HG02973 (cell line): Measurements from ENCODE around the gene MINDY4B.

ENCODE experiments used
- ATAC-seq: cut with Tn5 transposase; IDR thresholded peaks from one replicate; pipeline ENCODE4 v1.9.1; 2021; ENCODE audit warnings: moderate library complexity; ENCODE audit not compliant: unreplicated experiment

MINDY4B gene

GRCh38 chr3:150848864-150849263, 56.4 kb downstream of the MINDY4B start:
- ATAC-seq = no peak

GRCh38 chr3:150847433-150847832, 57.8 kb downstream of the MINDY4B start:
- ATAC-seq = no peak

DNA sequence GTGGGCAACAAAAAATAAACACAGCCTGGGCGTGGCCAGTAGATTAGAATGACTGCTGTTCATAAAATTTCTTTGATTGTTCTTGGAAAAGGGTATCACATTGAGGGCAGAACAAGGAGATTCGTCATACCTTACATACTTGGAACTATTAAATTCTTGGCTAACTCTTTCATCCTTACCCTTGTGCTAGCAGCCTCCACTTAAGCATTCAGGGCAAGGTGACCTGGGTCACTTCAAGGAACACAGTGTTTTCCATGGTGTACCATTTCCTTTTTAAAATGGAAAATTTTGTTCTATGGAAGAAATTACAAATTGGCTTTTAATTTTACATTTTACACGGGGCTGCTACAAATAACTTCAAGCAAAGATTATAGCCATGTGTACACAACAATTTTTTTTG, 60.8 kb downstream of the MINDY4B start:
- ATAC-seq = no peak

DNA sequence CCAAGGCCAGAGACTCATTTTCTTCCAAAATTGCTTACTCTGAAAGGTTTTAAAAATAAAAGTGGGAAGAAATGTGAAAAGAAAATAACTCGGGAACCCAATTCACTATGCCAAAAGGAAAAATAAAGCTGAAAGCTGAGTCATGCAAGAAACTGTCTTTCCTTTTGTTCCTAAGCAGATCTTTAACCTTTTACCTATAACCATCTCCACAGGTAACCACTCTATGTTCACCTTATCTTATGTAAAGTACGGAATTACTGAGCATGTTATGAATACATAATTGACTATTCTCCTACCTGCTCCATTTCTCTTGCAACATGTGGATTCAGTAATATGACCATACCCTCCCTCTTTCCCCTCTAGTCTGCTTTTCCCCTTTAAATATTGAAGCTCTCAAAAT, 62.0 kb downstream of the MINDY4B start:
- ATAC-seq = no peak

DNA sequence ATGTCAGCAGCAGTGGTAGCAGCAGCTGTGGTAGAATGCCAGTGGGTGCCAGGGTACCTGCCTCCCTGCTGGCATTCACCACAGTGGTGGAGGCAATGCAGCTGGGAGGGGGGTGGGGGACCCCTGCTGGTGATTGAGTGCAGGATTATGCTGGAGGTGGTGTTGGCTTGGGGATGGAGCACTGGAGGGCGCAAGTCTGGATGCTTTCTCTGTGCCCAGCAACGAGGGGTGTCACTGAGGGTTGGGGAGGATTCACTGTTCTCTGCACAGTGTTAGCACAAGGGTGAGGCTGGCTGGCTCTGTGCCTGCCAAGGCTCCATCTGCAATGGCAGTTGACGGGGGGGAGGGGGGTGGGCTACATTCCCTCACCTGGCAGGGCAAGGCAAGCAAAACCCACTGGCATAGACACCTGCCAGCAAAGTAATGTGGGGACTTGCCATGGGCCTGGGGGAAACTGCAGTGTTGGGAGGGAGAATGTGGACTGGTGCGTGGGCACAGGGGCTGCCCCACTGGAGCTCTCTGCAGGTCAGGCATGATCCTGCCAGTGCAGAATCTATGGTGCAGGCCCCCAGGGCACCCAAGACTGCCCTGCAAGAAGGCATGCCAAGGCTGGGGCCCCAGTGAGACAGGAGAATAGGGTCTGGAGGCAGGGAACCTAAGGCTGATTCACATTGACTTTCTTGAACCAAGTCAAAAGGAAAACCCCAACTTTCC, 64.3 kb downstream of the MINDY4B start:
- ATAC-seq = no peak

DNA sequence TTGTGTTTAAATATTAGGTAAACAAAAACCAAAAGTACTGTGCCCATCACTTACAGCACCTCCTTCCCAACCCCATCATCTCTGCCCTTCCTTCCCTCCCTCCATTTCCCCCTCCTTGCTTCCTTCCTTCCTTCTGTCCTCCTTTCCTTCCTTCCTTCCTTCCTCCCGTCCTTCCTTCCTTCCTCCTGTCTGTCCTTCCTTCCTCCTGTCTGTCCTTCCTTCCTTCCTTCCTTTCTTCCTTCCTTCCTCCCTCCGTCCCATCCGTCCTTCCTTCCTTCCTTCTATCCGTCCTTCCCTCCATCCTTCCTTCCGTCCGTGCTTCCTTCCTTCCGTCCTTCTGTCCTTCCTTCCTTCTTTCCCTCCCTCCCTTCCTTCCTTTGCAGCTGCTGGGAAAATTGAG, 74.5 kb downstream of the MINDY4B start:
- no peak for ATAC-seq

DNA sequence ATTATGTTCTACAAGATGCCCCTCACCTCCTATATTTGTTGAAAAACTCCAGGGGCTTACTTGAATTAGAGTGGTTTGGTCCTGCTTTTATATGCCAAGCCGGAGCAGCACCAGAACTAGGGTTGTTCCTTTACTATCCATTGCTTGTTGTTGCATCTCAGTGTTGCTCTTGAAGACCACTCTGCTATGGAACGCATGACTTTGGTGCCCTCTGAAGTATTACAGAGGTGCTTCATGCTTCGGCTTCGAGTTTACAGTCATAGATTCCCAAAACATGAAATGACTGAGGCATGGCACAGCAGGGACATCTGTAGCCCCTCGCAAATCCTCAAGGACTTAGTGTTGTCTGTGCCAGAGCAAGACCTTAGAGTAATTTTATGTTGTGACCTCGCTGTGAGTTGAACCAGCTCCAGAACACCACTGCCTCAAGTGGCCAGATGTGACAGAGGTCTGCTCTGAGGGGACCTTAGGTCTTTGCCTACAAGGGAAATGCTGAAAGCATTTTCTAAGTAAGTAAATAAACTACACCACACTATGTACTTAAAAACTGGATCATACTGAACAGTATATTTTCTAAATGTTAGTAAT, 75.1 kb downstream of the MINDY4B start:
- ATAC-seq = no peak

DNA sequence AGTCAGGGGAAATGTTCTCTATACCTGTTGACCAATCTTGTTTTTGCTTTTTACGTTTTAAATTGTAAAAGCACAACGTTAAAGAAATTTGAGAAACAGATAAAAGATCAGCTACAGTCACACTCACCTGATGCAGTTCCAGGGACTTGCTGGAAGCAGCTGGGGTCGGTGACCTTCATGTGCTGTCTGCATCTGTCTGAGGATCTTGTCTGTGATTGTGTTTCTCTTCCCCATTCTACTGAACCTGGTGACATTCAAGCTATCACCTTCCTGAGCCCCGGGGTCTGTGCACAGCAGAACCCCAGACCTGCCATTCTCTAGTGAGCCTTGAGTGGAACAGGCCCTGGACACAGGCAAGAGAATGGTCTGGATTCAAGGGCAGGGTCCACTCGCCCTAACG, 75.8 kb downstream of the MINDY4B start:
- no peak for ATAC-seq

DNA sequence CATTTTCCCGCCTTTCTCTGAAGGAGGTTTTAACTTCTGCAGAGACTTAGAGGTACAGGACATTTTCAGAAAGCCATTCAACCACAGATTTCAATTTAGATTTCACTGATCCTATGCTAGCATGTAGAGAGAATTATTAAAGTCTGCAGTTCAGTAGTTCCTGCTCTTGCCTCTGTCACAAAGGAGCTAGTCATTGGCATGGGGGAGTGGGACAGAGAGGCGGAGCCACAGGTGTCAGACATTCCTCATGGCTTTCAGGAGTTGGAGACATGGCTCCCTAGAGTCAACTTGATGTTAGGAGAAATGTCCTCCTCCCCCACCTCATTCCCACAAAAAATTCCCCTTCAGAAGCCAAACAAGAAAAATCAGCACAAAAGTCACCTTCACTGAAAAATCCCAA, 76.2 kb downstream of the MINDY4B start:
- no peak for ATAC-seq

DNA sequence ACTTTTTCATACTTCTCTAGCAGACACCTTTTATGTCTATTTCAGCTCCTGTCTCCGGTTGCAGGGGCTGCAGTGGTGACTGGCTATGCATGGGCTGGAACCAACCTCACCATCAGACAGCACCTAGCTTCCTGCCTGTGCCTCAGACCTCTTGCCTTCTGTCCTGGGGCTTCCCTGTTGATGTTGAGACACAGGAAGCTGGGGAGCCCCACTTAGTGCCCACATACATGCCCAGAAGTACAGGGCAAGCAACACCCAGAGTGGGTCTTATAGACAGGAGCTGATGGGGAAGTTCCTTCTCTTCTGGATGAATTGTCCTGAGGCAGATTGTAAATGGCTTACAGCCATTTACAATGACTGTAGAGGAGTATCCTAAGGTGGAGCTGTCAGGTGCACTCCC, 77.0 kb downstream of the MINDY4B start:
- no peak for ATAC-seq

DNA sequence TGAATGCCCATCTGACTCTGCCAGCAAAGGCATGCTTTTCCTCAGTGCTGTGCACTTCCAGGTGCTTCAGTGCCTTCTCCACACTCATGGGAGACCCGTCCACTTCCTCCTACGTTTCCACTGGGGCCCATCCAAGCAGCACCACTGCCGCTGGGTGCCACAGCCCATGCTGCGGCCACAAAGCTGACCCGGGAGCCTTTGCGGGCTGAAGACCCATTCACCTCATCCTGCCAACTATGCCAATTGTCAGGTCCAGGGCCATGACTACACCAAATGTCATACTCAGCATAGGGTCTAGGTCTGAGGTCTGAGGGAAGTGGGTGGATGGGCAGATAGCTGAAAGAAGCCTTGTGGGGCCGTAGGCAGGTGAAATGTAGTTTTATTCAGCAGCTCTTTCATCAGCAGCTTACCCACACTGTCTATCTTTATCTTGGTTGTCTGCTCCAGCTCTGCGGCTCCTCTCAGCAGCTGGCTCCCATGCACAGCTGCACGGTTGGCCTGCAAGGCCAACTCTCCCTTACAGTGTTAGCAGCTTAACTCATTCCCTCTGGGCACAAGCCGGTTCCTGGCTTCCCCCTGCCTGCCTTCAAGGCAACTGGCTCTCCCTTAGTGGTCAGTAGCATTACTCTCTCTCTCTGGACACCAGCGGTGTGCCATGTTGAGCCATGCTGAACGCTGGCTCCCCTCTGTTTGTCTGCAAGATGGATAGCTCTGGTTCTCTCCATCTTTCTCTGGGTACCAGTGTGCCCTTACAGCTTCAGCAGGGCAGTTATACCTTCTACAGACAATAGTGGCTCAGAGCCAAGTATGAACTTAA, 78.6 kb downstream of the MINDY4B start:
- no peak for ATAC-seq

DNA sequence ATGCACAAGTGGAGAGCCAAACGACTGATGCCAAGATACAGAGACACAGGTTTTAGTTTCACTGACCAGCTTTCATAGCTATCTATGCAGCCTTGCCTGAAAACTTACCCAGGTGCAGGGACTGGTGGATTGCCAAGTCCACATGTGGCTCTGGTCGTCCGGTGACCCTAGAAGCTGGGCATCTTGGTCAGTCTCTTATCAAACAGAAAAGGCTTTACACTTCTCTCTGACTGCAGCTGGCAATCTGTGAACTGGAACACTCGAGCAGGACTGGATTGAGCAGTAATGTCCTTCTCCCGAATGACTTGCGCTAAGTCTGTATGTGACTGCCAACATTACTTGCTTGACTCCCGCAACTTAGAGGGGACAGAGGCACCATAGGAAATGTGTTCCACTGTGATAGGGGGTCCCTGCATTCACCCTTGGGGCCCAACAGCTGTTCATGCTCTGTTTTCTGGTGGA, 79.3 kb downstream of the MINDY4B start:
- ATAC-seq = no peak

DNA sequence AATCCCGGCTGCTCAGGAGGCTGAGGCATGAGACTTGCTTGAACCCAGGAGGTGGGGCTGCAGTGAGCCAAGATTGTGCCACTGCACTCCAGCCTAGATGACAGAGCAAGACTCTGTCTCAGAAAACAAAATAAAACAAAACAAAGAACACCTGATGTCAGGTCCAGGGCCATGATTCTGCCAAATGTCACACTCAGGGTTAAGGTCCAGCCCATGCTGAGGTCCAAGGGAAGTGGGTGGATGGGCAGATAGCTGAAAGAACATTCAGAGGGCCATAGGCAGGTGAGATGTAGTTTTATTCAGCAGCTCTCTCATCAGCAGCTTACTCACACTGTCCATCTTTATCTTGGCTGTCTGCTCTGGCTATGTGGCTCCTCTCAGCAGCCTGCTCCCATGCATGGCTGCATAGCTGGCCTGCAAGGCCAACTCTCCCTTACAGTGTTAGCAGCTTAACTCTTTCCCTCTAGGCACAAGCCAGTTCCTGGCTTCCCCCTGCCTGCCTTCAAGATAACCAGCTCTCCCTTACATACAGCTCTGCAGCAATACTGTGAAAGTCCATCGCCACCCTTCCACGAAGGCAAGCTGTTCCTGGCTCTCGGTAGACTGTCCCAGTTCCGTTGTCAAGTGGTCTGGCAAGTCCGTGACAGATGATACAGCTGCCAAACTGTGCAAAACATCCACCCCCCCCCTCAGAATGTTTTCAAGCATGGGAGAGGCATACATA, 79.9 kb downstream of the MINDY4B start:
- ATAC-seq = no peak

GRCh38 chr3:150823277-150823676, 82.0 kb downstream of the MINDY4B start:
- ATAC-seq = no peak

DNA sequence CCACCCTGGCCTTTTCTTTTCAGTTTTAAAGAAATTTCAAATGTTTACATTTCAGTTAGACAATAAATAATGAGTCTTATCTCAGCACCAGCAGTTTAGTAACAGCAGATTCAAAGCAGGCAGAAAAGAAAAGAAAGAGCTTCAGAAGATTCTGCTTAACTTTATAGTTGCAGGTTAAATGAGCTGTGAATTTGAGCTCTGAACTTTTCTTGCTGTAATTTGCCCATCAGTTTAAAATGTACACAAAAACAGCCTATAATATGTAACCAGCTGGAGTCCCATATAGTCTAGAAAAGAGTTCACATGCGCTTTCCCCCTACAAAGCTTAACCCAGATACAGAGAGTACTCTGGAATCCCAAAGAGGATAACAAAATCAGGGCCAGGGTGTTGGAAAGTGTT, 82.6 kb downstream of the MINDY4B start:
- ATAC-seq = no peak
